CD4-positive, alpha-beta T cell (primary cell): Measurements from ENCODE around the gene EBF4. TPM values are rescaled to one million over a fixed set of nuclear protein-coding genes. Genes with fewer than 3 reads are reported as not detected.

ENCODE experiments used
- ATAC-seq: fragments of 200-7000 bp; cut with Tn5 transposase; one replicate; pipeline ENCODE4 v1.10.0; 2022; ENCODE audit warnings: mild to moderate bottlenecking; ENCODE audit not compliant: poor library complexity
- CTCF ChIA-PET: fragments of 350-600 bp; sonication (Branson Sonifier 250); formaldehyde crosslinking; loops from one replicate; lab custom pipeline; 2021; ENCODE audit warnings: antibody characterized with exemption, inconsistent platforms; lab: Charles Lee
- POLR2A ChIA-PET: fragments of 350-600 bp; sonication (Branson Sonifier 250); formaldehyde crosslinking; loops from one replicate; lab custom pipeline; 2021; ENCODE audit warnings: antibody characterized with exemption, inconsistent platforms; lab: Charles Lee
- DNase-seq, 14 experiments: peaks; one replicate each; pipeline ENCODE4 v3.0.0-alpha.2; 2013 to 2020; ENCODE audit warnings: mixed read lengths in 2 of 14
- H3K27ac ChIP-seq, 2 donors: one replicate each; pipeline versions ENCODE4 v1.5.1 to v1.7.0; 2013; ENCODE audit warnings: low read length in 2 of 2, low read depth in 1 of 2, mild to moderate bottlenecking in 1 of 2
- H3K27me3 ChIP-seq, 2 experiments: 1 replicate in 1 of 2; 2 replicates in 1 of 2; pipeline versions ENCODE4 v1.6.1 to v1.7.0; 2013; ENCODE audit warnings: low read length in 2 of 2, control low read depth in 1 of 2, mild to moderate bottlenecking in 1 of 2, moderate library complexity in 1 of 2; ENCODE audit not compliant: insufficient read depth in 2 of 2, control insufficient read depth in 1 of 2
- H3K36me3 ChIP-seq: one replicate; pipeline ENCODE4 v1.6.1; 2013; ENCODE audit warnings: low read length, control low read depth; ENCODE audit not compliant: insufficient read depth
- H3K4me1 ChIP-seq: one replicate; pipeline ENCODE4 v1.6.1; 2013; ENCODE audit warnings: low read length, control low read depth; ENCODE audit not compliant: insufficient read depth
- H3K4me3 ChIP-seq: one replicate; pipeline ENCODE4 v1.5.1; 2013; ENCODE audit warnings: mild to moderate bottlenecking, low read length, moderate library complexity
- H3K9me3 ChIP-seq, 2 experiments: 1 replicate in 1 of 2; 2 replicates in 1 of 2; pipeline versions ENCODE4 v1.6.1 to v1.7.0; 2013; ENCODE audit warnings: low read length in 2 of 2, mild to moderate bottlenecking in 2 of 2, control low read depth in 1 of 2, moderate library complexity in 1 of 2; ENCODE audit not compliant: control insufficient read depth in 1 of 2, insufficient read depth in 1 of 2
- H3K27ac Mint-ChIP-seq: one replicate; pipeline ENCODE4 v1.8.0; 2020; ENCODE audit warnings: mixed read lengths
- H3K27me3 Mint-ChIP-seq: one replicate; pipeline ENCODE4 v1.8.0; 2021; ENCODE audit warnings: mixed read lengths
- H3K36me3 Mint-ChIP-seq: one replicate; pipeline ENCODE4 v1.8.0; 2021; ENCODE audit warnings: low read depth, mixed read lengths
- H3K4me1 Mint-ChIP-seq: one replicate; pipeline ENCODE4 v1.8.0; 2021; ENCODE audit warnings: low read depth, mixed read lengths
- H3K4me3 Mint-ChIP-seq: one replicate; pipeline ENCODE4 v1.8.0; 2020; ENCODE audit warnings: mild to moderate bottlenecking, mixed read lengths
- H3K9me3 Mint-ChIP-seq: one replicate; pipeline ENCODE4 v1.8.0; 2020; ENCODE audit warnings: mixed read lengths
- intact Hi-C, 2 experiments: fragments of 100-400 bp; cut with DNase I in 1 of 2; cut with micrococcal nuclease in 1 of 2; formaldehyde crosslinking; loops; one replicate each; pipeline versions ENCODE4 v1.15.1 to v1.9.0; 2023 to 2025; cut with DNase I, micrococcal nuclease
- total RNA-seq, 174 experiments: library from RNA in 2 of 174; stranded (reverse) in 2 of 174; gene quantifications; one replicate each; pipeline ENCODE4 v1.2.3 and lab custom pipeline; 2021 to 2026
- TF ChIP-seq, protein P1 (sequence below): fragments of 200-600 bp; IDR thresholded peaks from one replicate; pipeline ENCODE4 v1.8.0; 2022; ENCODE audit warnings: antibody characterized with exemption, mild to moderate bottlenecking

EBF4 gene
- total RNA-seq, 2 experiments from 2014 or later = 4.2 to 5.1 TPM

DNA sequence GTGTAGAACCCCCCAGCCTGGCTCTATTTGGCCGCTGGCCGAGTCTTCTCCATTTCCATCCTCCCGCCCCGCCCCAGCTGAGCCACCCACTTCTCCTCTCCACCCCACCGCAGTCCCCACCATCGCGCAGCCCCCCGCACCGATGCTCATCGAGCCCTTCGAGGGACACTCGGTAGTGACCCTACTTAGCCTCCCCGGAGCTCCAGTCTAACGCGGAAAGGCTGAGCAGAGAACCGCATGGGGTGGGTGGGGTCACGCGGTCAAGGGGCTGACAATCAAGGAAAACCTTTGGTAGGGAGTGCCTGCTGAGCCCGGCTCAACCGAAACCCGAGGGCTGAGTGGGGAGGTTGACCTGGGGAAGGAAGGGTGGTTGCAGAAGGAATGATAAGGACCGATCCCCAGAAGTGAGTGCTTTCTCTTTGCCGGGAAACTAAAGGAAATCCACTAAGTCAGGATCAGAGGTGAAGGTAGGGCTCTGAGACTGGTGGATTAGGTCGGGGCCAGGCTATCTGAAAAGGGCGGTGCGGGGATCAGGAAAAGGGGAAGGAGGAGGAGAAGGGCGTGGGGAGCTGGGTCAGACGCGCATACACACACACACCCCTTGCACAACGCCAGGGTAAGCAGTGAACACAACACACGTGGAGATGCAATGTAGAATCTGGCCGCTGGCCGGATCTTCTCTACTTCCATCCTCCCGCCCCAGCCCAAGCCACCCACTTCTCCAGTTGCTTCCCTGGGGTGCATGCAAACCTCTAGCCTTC, 58.1 kb downstream of the EBF4 start:
- ChIA-PET POLR2A (interaction anchor here (1.4 to 2.2 kb wide), 2 partner anchors 9 to 58 kb away, joined by 3 to 12 read pairs; partner anchors contain the start of gene EBF4), CTCF (interaction anchor here (2.7 kb wide), 1 partner anchor 10 kb away, joined by 29 read pairs; no protein-coding TSS in a partner anchor)
- Histone ChIP-seq H3K27me3 (peaks cover 2 to 11% of the 10 kb centered on the region in 2 experiments), H3K9me3 (no peaks in the 10 kb centered on the region), H3K4me1 (peaks cover 35% of the 10 kb centered on the region), H3K27ac (no peak overlapping the region), H3K4me3 (peak overlapping the region; percentile 51), H3K36me3 (no peaks in the 10 kb centered on the region)
- Mint-ChIP-seq H3K4me1 (peaks cover 28% of the 10 kb centered on the region), H3K36me3 (no peaks in the 10 kb centered on the region), H3K27ac (peak overlapping the region; percentile 10), H3K27me3 (peaks cover 6% of the 10 kb centered on the region), H3K4me3 (peak overlapping the region; percentile 85), H3K9me3 (no peaks in the 10 kb centered on the region)
- DNase-seq = peak in 4 of 14 experiments; percentile 10 to 61 (median 44)
- intact Hi-C loops = loop anchor here in 1 of 2 experiments (5.0 kb wide), 2 partner anchors 122 to 252 kb away; partner anchors contain the start of gene PTPRA
- no peak for ATAC-seq
- TF ChIP-seq, protein P1, sequence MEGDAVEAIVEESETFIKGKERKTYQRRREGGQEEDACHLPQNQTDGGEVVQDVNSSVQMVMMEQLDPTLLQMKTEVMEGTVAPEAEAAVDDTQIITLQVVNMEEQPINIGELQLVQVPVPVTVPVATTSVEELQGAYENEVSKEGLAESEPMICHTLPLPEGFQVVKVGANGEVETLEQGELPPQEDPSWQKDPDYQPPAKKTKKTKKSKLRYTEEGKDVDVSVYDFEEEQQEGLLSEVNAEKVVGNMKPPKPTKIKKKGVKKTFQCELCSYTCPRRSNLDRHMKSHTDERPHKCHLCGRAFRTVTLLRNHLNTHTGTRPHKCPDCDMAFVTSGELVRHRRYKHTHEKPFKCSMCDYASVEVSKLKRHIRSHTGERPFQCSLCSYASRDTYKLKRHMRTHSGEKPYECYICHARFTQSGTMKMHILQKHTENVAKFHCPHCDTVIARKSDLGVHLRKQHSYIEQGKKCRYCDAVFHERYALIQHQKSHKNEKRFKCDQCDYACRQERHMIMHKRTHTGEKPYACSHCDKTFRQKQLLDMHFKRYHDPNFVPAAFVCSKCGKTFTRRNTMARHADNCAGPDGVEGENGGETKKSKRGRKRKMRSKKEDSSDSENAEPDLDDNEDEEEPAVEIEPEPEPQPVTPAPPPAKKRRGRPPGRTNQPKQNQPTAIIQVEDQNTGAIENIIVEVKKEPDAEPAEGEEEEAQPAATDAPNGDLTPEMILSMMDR = no peak

DNA sequence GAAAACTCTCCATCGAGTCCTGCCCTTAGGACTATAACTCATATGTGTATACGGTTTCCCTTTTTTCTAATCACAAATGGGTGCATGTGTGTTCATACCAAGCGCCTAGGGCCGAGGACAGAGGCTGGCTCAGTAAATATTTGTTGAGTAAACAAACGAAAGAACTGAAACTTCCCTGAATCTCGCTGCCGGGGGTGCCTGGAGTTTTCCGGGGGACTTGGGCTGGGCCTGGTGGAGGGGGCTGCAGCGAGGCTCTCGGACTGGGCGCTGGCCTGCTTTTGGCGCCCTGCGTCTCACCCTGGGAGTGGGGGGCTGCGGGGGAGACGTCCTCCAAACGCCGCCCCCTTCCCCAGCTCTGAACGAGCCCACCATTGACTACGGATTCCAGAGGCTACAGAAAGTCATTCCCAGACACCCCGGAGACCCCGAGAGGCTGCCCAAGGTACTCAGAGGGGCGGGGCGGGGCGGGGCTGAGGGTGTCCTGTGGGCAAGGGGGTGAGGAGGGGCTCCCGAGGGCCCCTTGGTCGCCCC, 58.8 kb downstream of the EBF4 start:
- no peak overlapping the region for H3K27ac Mint-ChIP-seq
- POLR2A ChIA-PET = interaction anchor here (0.9 to 2.2 kb wide), 10 partner anchors 10 to 99 kb away, joined by 3 to 12 read pairs (median 8); partner anchors contain the start of genes EBF4, IDH3B, NOP56 and VPS16
- CTCF ChIA-PET = interaction anchor here (1.2 to 2.8 kb wide), 7 partner anchors 10 to 121 kb away, joined by 3 to 29 read pairs (median 16); partner anchors contain the start of genes NOP56 and PTPRA

More for the DNA sequence above, 58.8 kb downstream of the EBF4 start:
- Histone ChIP-seq H3K4me1 (peaks cover 39% of the 10 kb centered on the region), H3K36me3 (no peaks in the 10 kb centered on the region), H3K27me3 (peaks cover 10 to 13% of the 10 kb centered on the region in 2 experiments), H3K4me3 (peak overlapping the region; percentile 51), H3K27ac (no peak overlapping the region), H3K9me3 (no peaks in the 10 kb centered on the region)
- DNase-seq (no peak), ATAC-seq (no peak)
- peaks cover 11% of the 10 kb centered on the region for H3K27me3 Mint-ChIP-seq
- H3K4me1 Mint-ChIP-seq = peaks cover 28% of the 10 kb centered on the region
- peak overlapping the region; percentile 85 for H3K4me3 Mint-ChIP-seq
- H3K36me3 Mint-ChIP-seq = no peaks in the 10 kb centered on the region
- TF ChIP-seq, protein P1 = no peak
- intact Hi-C loops = loop anchor here in 1 of 2 experiments (5.0 kb wide), 2 partner anchors 121 to 251 kb away; partner anchors contain the start of gene PTPRA
- H3K9me3 Mint-ChIP-seq = no peaks in the 10 kb centered on the region
